DND-41 (cell line): ENCODE data around the gene MME.

Experiments
- ATAC-seq: fragments of 200-7000 bp; cut with Tn5 transposase; 3 replicates; pipeline ENCODE4 v1.9.1; 2021; ENCODE audit warnings: low read depth; ENCODE audit not compliant: insufficient read depth
- DNase-seq: peaks from one replicate; pipeline ENCODE4 v3.0.0-alpha.2; 2020
- H2AFZ ChIP-seq: 2 replicates; pipeline ENCODE4 v1.6.0; 2012; ENCODE audit warnings: low read depth, low read length
- H3K27ac ChIP-seq: 2 replicates; pipeline ENCODE4 v1.5.1; 2012; ENCODE audit warnings: low read length, inconsistent platforms
- H3K27me3 ChIP-seq: fragments of 200-600 bp; sonication (generic); 2 replicates; pipeline ENCODE4 v1.6.0; 2012; ENCODE audit warnings: low read length, mild to moderate bottlenecking, inconsistent platforms; ENCODE audit not compliant: insufficient read depth, poor library complexity
- H3K36me3 ChIP-seq: 2 replicates; pipeline ENCODE4 v1.5.1; 2012; ENCODE audit warnings: low read length, inconsistent platforms; ENCODE audit not compliant: insufficient read depth
- H3K4me1 ChIP-seq: 2 replicates; pipeline ENCODE4 v1.5.1; 2012; ENCODE audit warnings: mild to moderate bottlenecking, low read length; ENCODE audit not compliant: insufficient read depth
- H3K4me2 ChIP-seq: 2 replicates; pipeline ENCODE4 v1.6.0; 2012; ENCODE audit warnings: mild to moderate bottlenecking, moderate library complexity, low read length, inconsistent platforms; ENCODE audit not compliant: insufficient read depth
- H3K4me3 ChIP-seq, 2 experiments: fragments of 200-600 bp in 1 of 2; shearing (Covaris generic) in 1 of 2; 2 replicates each; pipeline ENCODE4 v1.5.1; 2012 to 2016; ENCODE audit warnings: inconsistent platforms in 2 of 2, low read length in 2 of 2, mild to moderate bottlenecking in 2 of 2, low read depth in 1 of 2, moderate library complexity in 1 of 2
- H3K79me2 ChIP-seq: 2 replicates; pipeline ENCODE4 v1.6.0; 2012; ENCODE audit warnings: low read length, inconsistent platforms; ENCODE audit not compliant: insufficient read depth
- H3K9ac ChIP-seq: 2 replicates; pipeline ENCODE4 v1.6.0; 2012; ENCODE audit warnings: low read depth, mild to moderate bottlenecking, inconsistent platforms, low read length, moderate library complexity
- H3K9me3 ChIP-seq: 2 replicates; pipeline ENCODE4 v1.5.1; 2012; ENCODE audit warnings: low read length, moderate library complexity, mild to moderate bottlenecking, inconsistent platforms; ENCODE audit not compliant: insufficient read depth, severe bottlenecking
- H4K20me1 ChIP-seq: 2 replicates; pipeline ENCODE4 v1.6.0; 2012; ENCODE audit warnings: low read length; ENCODE audit not compliant: insufficient read depth
- EZH2 ChIP-seq: IDR thresholded peaks from 3 replicates; pipeline ENCODE4 v1.6.1; 2012; ENCODE audit warnings: borderline replicate concordance, low read depth, mild to moderate bottlenecking, moderate library complexity, low read length, inconsistent platforms; ENCODE audit not compliant: severe bottlenecking
- TF ChIP-seq, protein P1 (sequence below): IDR thresholded peaks from 2 replicates; pipeline ENCODE4 v1.5.1; 2012; ENCODE audit warnings: borderline replicate concordance, low read length, moderate library complexity, mild to moderate bottlenecking; ENCODE audit not compliant: poor library complexity, severe bottlenecking; ENCODE audit errors: extremely low read depth

The MME gene

DNA sequence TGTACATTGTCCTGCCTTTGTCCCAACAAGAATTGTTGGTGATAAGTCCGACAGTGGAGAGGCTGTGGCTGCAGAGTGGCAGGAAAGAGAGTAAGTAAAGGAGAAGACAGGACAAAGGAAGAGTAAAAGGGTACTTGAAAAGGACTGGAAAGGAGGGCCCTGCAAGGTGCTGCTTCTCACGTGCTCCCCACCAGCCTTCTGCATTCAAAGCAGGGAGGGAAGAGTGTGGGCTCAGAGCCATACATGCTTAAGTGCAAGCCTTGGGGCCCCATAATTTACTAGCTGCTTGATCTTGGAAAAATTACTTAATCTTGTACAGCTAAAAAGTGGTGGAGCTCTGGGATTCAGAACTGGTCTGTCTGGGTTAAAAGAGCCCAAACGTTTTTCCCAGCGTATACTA is 29.9 kb downstream of the MME start:
- Histone ChIP-seq H3K4me2 (peak overlapping the region; percentile 59), H3K9me3 (no peaks in the 10 kb centered on the region), H3K27me3 (no peaks in the 10 kb centered on the region), H3K4me3 (no peak overlapping the region), H3K4me1 (peaks cover 94% of the 10 kb centered on the region), H3K79me2 (peaks cover 80% of the 10 kb centered on the region), H3K36me3 (peaks cover 51% of the 10 kb centered on the region), H3K27ac (peak overlapping the region; percentile 95), H2AFZ (0 out of 2 replicates have a peak overlapping the region, but pooled peaks have one; percentile 27), H4K20me1 (no peaks in the 10 kb centered on the region), H3K9ac (peak overlapping the region; percentile 57)
- TF ChIP-seq, protein P1, sequence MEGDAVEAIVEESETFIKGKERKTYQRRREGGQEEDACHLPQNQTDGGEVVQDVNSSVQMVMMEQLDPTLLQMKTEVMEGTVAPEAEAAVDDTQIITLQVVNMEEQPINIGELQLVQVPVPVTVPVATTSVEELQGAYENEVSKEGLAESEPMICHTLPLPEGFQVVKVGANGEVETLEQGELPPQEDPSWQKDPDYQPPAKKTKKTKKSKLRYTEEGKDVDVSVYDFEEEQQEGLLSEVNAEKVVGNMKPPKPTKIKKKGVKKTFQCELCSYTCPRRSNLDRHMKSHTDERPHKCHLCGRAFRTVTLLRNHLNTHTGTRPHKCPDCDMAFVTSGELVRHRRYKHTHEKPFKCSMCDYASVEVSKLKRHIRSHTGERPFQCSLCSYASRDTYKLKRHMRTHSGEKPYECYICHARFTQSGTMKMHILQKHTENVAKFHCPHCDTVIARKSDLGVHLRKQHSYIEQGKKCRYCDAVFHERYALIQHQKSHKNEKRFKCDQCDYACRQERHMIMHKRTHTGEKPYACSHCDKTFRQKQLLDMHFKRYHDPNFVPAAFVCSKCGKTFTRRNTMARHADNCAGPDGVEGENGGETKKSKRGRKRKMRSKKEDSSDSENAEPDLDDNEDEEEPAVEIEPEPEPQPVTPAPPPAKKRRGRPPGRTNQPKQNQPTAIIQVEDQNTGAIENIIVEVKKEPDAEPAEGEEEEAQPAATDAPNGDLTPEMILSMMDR, result no peak
- TF ChIP-seq EZH2, result no peak
- ATAC-seq (peak; percentile 58), DNase-seq (peak; percentile 63)

DNA sequence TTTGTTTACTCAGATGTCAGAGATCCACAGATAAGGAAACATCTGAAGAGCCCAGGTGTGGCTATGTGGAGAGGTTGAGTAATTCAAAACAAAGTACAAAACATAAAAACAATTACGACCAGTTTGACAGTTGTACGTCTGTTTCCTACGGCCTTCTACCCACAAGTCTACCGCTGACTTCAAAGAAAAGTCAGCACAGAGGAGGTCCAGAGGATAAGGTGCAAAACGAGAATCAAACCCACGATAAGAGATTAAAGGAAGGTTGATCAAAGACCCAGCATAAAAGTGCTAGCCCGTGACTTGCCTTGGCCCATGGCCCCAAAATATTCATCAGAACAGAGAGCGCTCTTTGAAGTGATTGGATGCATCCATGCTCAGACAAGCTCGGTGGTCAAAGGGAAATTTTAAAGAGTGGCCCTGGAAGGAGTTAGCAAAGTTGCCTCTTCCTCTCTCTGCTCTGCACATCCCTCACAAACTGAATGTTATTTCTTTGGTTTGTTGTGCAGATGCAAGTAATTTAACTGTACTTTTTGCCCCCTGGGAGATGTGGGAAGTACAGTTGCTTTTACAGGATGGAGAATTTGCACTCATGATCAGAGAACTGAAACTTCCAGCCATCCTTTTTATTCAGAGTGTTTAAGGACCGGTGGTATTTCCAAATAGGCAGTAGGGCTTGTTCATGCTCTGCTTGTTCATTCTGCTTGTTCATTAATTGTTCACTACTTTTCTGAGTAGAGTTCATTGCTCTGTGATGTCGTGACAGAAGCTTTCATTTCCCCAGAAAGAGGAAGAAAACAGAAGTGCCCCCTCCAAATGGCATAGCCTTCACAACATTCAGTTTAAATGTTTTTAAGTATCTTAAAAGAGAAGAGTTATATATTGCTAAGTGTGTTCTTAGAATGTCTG is 31.1 kb downstream of the MME start:
- H4K20me1 ChIP-seq, result no peaks in the 10 kb centered on the region
- H3K27ac ChIP-seq, result peak overlapping the region; percentile 95
- H3K4me1 ChIP-seq, result peaks cover 82% of the 10 kb centered on the region
- TF ChIP-seq EZH2, result no peak
- TF ChIP-seq, protein P1, result no peak
- DNase-seq (peak; percentile 76), ATAC-seq (peak; percentile 83)
- no peaks in the 10 kb centered on the region for H3K27me3 ChIP-seq
- H3K36me3 ChIP-seq, result peaks cover 56% of the 10 kb centered on the region
- H3K9me3 ChIP-seq, result no peaks in the 10 kb centered on the region
- H3K4me3 ChIP-seq, result peak overlapping the region in 1 of 2 experiments; percentile 39; a peak in 2 of 4 replicates
- H3K9ac ChIP-seq, result peak overlapping the region; percentile 57
- H2AFZ ChIP-seq, result peak overlapping the region; percentile 17; the same call in 1 of the 2 replicates
- peak overlapping the region; percentile 59 for H3K4me2 ChIP-seq
- peaks cover 78% of the 10 kb centered on the region for H3K79me2 ChIP-seq

DNA sequence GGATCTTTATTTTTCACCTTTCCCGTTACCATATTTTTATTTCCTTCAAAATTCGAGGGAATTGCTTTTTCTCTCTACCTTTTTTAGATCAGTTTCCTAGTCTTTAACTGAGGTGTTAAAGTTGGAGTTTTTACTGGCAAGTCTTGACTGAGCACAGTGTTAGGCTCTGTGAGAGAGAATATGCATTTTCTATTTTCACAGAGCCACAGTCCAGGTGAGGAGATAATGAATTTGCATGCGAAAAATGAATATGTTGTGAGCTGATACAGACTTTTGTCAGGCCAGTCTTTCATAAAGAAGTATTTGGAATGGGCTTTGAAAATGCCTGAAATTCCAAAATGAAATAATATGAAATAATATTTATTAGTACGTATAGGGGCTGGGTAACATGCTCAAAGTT is 31.9 kb downstream of the MME start:
- Histone ChIP-seq H4K20me1 (no peaks in the 10 kb centered on the region), H3K4me1 (peaks cover 77% of the 10 kb centered on the region), H3K4me3 (0 out of 4 replicates have a peak overlapping the region, but pooled peaks of 1 of the 2 experiments have one; percentile 10), H3K9me3 (peaks cover 3% of the 10 kb centered on the region), H3K27ac (peak overlapping the region; percentile 95), H3K4me2 (peak overlapping the region; percentile 59), H3K79me2 (peaks cover 77% of the 10 kb centered on the region), H3K27me3 (no peaks in the 10 kb centered on the region), H3K36me3 (peaks cover 59% of the 10 kb centered on the region), H3K9ac (peak overlapping the region; percentile 57), H2AFZ (no peak overlapping the region)
- ATAC-seq (no peak), DNase-seq (no peak)
- no peak for TF ChIP-seq EZH2
